ENCODE results near the gene WDR7. TPM values are rescaled to one million over a fixed set of nuclear protein-coding genes. Genes with fewer than 3 reads are reported as not detected.

The WDR7 gene
- total RNA-seq, 4 donors from 2014 or later = 10.3 to 17.2 (median 16.3) TPM

DNA sequence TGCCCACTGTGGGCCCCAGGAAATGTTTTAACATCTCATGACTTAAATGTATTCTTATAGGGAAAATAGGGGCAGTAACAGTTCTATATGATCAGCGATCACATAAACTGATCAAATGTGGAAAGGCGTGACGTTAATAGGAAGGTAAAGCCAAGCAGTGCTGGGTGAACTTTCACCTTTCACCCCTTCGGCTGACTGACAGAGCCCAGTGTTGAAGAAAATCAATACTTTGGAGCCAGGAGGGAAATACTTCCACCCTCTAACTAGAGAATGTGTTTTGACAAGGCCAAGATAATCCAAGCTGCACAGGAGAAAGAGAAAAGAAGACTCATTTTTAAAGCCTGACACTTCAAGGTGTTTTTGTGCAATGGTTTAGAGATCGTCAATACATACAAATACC, 379.3 kb downstream of the WDR7 start:
- no peak for DNase-seq (ENCODE audit: low spot score in 2 of 2)
- intact Hi-C loops (cut with DNase I; ENCODE audit: low total_unique reads) = no loop called here
- 96 to 98% methylated on average over 5 of the region's 5 CpGs for WGBS, 2 donors
- H3K4me3 ChIP-seq (ENCODE audit: low read depth, poor library complexity, severe bottlenecking) = no peak overlapping the region
- TF ChIP-seq, protein P1, sequence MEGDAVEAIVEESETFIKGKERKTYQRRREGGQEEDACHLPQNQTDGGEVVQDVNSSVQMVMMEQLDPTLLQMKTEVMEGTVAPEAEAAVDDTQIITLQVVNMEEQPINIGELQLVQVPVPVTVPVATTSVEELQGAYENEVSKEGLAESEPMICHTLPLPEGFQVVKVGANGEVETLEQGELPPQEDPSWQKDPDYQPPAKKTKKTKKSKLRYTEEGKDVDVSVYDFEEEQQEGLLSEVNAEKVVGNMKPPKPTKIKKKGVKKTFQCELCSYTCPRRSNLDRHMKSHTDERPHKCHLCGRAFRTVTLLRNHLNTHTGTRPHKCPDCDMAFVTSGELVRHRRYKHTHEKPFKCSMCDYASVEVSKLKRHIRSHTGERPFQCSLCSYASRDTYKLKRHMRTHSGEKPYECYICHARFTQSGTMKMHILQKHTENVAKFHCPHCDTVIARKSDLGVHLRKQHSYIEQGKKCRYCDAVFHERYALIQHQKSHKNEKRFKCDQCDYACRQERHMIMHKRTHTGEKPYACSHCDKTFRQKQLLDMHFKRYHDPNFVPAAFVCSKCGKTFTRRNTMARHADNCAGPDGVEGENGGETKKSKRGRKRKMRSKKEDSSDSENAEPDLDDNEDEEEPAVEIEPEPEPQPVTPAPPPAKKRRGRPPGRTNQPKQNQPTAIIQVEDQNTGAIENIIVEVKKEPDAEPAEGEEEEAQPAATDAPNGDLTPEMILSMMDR (IDR thresholded peaks at IDR 0.05) = no peak

DNA sequence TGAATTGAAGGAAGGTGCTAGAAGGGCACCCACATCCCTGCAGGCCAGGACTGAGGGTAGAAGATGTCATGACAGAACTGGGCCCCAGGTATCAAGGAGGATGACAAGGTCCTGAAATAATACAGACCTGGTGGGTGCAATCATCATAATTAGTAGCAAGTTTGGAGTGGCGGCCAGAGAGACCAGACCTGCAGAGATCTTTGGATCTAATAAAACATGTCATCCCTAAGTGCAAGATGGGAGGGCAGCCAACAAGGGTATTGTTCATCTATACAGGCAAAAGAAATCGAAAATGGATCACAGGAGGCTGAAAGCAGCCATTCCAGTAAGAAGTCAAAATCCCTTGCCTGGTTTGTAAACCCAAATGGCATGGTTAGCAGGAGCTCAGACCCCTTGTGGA, 384.4 kb downstream of the WDR7 start:
- 78 to 82% methylated on average over 2 of the region's 2 CpGs for WGBS, 2 donors

DNA sequence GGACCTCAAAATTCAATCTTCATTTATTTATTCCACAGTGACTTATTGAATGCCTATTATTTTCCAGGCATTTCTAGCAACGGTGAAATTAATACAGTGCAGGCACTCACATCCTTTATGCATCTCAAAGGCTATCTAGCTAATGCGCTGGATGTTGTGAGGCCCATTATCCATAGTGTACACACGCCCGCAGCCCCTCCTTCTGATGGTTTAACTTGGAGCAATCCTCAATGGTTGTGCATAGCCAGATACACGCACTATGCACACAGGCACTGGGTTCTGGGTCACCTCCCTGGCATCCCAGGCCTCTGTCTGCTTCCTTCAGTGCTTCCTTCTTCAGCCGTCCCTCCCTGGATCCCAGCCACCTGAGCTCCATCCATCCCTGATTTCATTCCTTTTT, 387.2 kb downstream of the WDR7 start:
- TF ChIP-seq POLR2A (IDR thresholded peaks at IDR 0.05) = no peak
- 68 to 76% methylated on average over 6 of the region's 6 CpGs for WGBS, 2 donors
- no peak for DNase-seq (ENCODE audit: low spot score in 2 of 2)
- H3K4me3 ChIP-seq (ENCODE audit: low read depth, poor library complexity, severe bottlenecking) = no peak overlapping the region
- intact Hi-C loops (cut with DNase I; ENCODE audit: low total_unique reads) = no loop called here

More for the DNA sequence above, 384.4 kb downstream of the WDR7 start:
- no peak overlapping the region for H3K4me3 ChIP-seq (ENCODE audit: low read depth, poor library complexity, severe bottlenecking)
- TF ChIP-seq, protein P1 (IDR thresholded peaks at IDR 0.05) = no peak
- no peak for TF ChIP-seq POLR2A (IDR thresholded peaks at IDR 0.05)
- intact Hi-C loops (cut with DNase I; ENCODE audit: low total_unique reads) = no loop called here
- no peak for DNase-seq (ENCODE audit: low spot score in 2 of 2)

DNA sequence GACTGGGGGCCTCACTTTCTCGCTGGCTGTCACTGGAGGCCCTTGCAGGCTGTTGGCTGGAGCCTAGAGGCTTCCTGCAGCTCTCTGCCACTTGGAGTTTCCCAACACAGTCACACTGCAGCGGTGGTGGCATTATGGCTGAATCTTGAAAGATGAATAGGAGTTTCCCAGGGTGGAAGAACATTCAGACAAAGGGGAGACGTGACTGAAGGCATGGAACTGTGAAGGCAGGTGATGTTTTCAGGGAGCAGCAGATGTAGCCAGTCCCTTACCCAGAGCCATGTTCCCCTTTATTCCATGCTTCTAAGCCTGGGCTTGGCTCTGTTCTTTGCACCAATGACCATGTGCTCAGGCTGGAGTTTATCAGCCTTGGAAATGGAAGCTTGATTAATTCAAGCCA, 389.0 kb downstream of the WDR7 start:
- no peak for DNase-seq (ENCODE audit: low spot score in 2 of 2)
- intact Hi-C loops (cut with DNase I; ENCODE audit: low total_unique reads) = no loop called here
- 58 to 90% methylated on average over 2 to 3 of the region's 3 CpGs for WGBS, 2 donors
- TF ChIP-seq, protein P1 (IDR thresholded peaks at IDR 0.05) = no peak
- no peak for TF ChIP-seq POLR2A (IDR thresholded peaks at IDR 0.05)
- no peak overlapping the region for H3K4me3 ChIP-seq (ENCODE audit: low read depth, poor library complexity, severe bottlenecking)

DNA sequence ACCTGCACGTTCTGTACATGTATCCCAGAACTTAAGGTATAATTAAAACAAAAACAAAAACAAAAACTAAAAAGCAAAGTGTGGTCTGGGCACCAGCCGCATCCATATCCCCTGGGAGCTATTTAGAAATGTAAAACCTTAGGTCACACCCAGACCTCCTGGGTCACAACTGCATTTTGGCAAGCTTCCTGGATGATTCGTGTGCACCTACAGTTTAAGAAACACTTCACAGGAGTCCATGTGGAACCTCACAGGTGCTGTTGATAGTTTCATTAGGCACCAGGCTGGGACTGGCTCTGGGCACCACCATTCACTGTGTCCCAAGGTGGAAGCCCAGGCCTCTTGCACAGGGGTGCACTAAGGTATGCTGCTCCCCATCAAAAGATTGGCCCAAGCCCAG, 392.1 kb downstream of the WDR7 start:
- DNase-seq (ENCODE audit: low spot score in 2 of 2) = peak in 1 of 2 donors; percentile 49
- TF ChIP-seq, protein P1 (IDR thresholded peaks at IDR 0.05) = no peak
- TF ChIP-seq POLR2A (IDR thresholded peaks at IDR 0.05) = no peak
- WGBS, 2 donors = 67 to 76% methylated on average over 3 of the region's 3 CpGs
- intact Hi-C loops (cut with DNase I; ENCODE audit: low total_unique reads) = no loop called here
- H3K4me3 ChIP-seq (ENCODE audit: low read depth, poor library complexity, severe bottlenecking) = no peak overlapping the region

DNA sequence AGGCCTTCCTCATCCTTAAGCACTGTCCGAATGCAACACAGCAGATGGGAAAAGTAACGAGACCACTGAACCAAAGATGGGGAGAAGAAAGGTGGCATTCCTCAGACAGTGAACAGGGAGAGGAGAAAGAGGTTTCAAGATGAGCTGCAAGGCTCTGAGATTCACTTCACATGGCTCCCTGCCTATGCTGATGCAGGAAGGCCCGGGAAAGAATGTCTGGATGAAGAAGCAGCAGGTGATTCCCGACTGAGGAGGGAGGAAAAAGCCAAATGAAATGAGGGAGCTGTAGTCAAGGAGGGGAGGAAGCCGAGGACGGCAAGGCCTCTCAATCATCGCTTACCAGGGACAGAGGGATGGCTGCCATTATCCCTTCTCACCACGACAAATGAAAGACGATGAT, 397.2 kb downstream of the WDR7 start:
- intact Hi-C loops (cut with DNase I; ENCODE audit: low total_unique reads) = no loop called here
- TF ChIP-seq, protein P1 (IDR thresholded peaks at IDR 0.05) = no peak
- no peak for TF ChIP-seq POLR2A (IDR thresholded peaks at IDR 0.05)
- H3K4me3 ChIP-seq (ENCODE audit: low read depth, poor library complexity, severe bottlenecking) = no peak overlapping the region
- DNase-seq (ENCODE audit: low spot score in 2 of 2) = no peak
- whole genome bisulfite sequencing, 2 donors = 75% methylated on average over 9 of the region's 9 CpGs
